ENCODE results near the gene GPRC5B.

DNA sequence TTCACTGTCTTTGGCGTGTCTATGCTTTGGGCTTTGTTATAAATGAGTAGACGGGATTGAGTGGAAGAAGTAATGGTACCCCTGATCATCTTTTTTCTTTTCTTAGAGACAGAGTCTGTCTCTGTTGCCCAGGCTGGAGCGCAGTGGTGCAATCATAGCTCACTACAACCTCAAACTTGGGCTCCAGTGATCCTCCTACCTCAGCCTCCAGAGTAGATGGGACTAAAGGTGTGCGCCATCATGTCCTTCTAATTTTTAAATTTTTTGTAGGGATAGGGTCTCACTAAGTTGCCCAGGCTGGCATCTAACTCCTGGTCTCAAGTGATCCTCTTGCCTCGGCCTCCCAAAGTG, 14.9 kb upstream of the GPRC5B start:
- TF ChIP-seq EZH2 (IDR thresholded peaks at IDR 0.05): no peak
- TF ChIP-seq POLR2AphosphoS5 (IDR thresholded peaks at IDR 0.05; ENCODE audit: borderline replicate concordance, low read depth, low read length): no peak
- no peak for TF ChIP-seq FOXP2 (optimal IDR thresholded peaks at IDR 0.05; ENCODE audit: control extremely low read depth, extremely low read length, insufficient read depth)

All from SK-N-MC (cell line).